ENCODE data around the gene P2RX1.

GRCh38 chr17:3879591-3880417 is 36.5 kb downstream of the P2RX1 start:
- no peak for TF ChIP-seq POLR2A (IDR thresholded peaks at IDR 0.05)
- no peak for TF ChIP-seq CTCF (IDR thresholded peaks at IDR 0.05)
